AG08395 (cell line): ENCODE results near the gene OMA1.

Experiments
- DNase-seq: peaks from one replicate; pipeline ENCODE4 v3.0.0; 2012; ENCODE audit warnings: mixed read lengths, low spot score

The OMA1 gene

DNA sequence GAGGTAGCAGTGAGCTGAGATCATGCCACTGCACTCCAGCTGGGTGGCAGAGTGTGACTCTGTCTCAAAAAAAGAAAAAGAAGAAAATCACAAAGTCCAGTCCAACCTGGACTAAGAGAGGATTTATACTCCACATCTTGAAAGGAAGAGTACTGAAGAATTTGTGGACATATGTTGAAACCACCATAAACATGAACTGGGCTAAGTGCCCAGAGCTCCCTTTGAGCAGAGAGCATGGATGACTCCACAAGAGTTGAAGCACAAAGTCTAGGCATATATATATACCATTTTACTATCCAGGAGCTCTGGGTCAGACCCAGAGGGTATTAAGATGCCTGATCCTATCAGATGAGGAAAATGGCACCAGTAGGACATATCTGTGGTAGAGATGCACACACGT is 86.6 kb downstream of the OMA1 start:
- DNase-seq = no peak

- no peak for DNase-seq
Measured at GRCh38 chr1:58457023-58457635, 89.4 kb downstream of the OMA1 start.

DNA sequence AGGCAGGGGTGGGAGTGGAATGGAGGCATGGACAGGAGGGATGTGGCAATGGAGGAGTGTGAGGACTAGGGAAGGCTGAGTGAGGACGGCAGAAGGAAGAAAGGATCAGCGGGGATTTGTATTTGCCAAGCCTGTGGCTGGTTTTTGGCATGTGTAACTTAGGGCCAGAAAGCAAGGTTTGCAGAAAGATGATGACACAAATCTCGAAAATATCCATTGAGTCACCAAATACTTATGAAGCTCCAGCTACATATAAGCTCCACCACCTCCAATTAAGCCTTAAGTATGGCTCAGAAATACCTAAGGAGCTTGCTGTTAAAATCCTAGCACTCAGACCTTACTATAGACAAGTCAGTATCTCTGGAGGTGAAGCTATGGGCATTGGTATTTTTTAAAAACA is 90.1 kb downstream of the OMA1 start:
- peak; percentile 79 for DNase-seq

DNA sequence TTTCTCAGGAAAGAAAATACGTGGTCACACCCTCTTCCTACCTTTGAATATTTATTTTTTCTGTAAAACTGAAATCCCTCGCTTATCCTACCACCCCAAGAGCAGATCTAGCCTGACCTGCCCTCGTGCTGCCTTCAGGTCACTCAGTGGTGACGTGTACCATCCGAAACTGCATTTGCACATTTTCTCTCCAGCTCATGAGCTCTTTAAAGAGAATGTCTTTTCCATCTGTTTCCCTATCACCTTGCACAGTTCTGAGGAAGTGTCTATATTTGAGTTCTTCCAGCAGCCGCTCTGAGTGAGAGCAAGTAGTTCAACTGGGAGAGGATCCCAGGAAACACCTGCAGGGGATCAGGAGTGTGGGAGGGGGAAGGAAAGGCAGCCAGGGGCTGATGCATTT is 91.7 kb downstream of the OMA1 start:
- no peak for DNase-seq

DNA sequence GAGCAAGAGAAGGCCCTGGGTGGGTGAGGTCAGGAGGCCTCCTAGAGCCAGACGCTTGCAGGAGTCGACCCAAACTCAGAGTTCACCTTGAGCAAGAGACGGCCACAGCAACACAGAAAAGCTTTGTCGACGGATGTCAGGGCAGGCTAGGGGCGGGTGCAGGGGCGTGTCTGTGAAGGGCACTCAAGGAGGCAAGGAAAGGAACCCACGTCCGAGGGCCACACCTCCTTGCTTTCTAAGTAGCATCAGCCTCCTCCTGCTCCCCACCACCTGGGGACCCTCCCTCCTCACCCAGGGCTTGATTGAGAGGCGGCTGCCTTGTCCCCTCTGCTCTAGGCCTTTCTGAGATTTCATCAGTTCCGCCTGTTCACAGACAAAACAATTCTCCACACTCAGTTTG is 92.1 kb downstream of the OMA1 start:
- DNase-seq = no peak

DNA sequence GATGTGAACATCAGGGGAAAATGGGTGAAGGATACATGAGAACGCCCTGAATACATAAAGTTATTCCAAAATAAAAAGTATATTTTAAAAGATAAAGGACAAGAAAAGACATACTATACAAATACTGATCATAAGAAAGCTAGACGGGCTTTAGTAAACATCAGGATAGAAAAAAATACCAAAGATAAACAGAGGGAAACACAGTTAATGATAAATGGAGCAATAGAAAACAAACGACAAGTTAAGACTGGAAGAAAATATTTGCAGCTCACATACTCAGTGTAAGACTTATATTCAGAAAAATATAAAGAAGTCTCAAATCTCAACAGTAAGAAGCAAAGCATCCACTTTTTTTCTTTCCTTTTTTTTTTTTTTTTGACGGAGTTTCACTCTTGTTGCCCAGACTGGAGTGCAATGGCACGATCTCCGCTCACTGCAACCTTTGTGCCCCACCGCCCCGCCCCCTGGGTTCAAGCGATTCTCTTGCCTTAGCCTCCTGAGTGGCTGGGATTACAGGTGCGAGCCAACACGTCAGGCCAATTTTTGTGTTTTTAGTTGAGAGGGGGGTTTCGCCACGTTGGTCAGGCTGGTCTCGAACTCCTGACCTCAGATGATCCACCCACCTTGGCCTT is 94.8 kb downstream of the OMA1 start:
- no peak for DNase-seq

GRCh38 chr1:58447886-58448285 is 98.6 kb downstream of the OMA1 start:
- no peak for DNase-seq

GRCh38 chr1:58447042-58447441 is 99.5 kb downstream of the OMA1 start:
- DNase-seq = no peak

- no peak for DNase-seq
Measured at GRCh38 chr1:58446368-58446767, 100.2 kb downstream of the OMA1 start.

GRCh38 chr1:58443986-58444868 is 102.3 kb downstream of the OMA1 start:
- peak; percentile 35 for DNase-seq

GRCh38 chr1:58442114-58442513 is 104.4 kb downstream of the OMA1 start:
- DNase-seq = peak; percentile 43

- DNase-seq = peak; percentile 15
Measured at GRCh38 chr1:58441699-58442098, 104.8 kb downstream of the OMA1 start.

DNA sequence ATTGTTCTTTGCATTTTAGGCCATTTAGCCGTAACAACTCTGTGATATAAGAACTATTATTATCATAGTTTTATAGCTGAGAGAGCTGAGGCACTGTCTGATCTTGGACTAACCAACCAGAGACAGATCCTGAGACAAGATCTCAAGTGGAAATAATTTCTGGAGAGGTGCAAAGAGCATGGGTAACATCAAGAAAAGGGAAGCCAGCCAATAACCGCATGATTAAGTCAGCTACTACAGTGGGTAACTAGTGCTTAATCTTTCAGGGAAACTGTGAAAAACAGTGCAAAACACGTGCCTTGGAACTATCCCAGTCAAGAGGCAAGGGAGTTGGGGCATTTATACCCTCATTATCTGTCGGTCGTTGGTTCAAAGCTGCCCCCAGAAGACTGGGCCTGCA is 105.8 kb downstream of the OMA1 start:
- no peak for DNase-seq

GRCh38 chr1:58439946-58440345 is 106.6 kb downstream of the OMA1 start:
- no peak for DNase-seq

DNA sequence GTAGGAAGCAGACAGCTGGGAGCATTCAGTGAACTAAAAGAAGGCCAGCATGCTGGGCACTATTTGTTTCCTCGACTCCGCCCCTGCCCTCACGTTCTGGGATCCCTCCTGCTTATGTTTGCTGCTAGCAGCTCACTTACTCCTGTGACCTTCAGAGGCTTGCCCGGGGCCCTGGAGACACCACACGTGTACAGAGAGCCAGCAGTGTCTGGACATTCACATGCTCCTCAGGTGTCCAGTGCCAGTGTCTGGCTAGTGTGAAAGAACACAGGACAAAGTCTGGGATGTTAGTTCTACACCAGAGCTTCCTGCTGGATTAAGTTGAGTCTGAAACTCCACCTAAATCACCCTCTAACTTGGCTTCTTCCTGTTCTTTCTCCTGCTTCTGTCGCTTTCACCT is 108.1 kb downstream of the OMA1 start:
- no peak for DNase-seq

DNA sequence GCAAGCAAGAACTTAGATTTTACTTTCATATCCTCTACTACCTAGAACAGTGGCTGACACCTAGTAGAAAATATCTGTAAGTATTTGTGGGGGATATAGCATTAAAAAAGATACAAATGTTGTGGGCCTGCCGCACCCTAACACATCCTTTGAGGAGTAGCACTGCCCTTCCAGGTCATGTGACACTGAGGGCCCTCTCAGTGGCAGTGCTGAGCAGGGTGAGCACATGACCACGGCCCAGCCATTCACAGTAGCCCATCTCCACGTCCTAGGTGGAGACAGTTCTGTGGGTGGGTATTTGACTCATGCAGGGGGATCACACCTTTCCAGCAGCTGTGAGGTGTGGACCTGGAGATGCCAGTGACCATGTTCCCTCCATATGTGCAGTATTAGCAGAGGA is 108.9 kb downstream of the OMA1 start:
- DNase-seq = no peak

- no peak for DNase-seq
Measured at GRCh38 chr1:58436615-58437297, 109.8 kb downstream of the OMA1 start.

DNA sequence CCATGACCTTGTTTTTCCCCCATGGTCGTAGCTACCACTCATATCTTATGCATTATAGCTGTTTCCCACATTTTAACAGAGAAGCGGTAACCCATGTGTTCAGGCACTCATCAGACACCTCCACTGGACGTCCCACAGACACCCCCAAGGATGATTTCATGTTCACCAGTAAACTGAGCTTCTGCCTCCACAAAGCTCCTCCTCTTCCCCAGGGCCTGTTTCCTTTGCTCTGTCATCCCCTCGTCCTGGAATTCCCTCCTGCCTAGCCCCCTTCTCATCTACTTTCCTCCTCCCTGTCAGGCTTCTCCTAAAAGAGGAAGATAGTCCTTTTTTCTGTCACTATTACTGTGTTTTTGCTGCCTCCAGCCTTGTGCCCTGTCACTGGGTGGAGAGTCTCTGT is 111.2 kb downstream of the OMA1 start:
- no peak for DNase-seq

GRCh38 chr1:58434607-58435006 is 111.9 kb downstream of the OMA1 start:
- no peak for DNase-seq

DNA sequence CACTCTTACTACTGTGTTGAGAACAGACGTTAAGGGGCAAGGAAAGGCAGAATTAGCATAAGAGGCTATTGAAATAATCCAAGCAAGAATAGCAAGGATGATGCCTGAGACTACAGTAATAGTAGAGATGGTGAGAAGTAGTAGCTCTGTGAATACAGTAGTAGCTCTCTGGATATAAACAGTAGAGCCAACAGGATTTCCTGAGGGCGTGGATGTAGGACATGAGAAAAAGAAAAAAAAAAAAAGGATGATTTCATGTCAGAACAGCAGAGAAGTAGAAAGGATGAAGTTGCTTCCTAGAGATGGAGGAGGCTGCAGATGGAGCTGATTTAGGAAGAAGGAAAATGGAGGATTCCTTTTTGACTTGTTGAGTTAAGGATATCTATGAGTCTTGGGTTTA is 112.3 kb downstream of the OMA1 start:
- no peak for DNase-seq

DNA sequence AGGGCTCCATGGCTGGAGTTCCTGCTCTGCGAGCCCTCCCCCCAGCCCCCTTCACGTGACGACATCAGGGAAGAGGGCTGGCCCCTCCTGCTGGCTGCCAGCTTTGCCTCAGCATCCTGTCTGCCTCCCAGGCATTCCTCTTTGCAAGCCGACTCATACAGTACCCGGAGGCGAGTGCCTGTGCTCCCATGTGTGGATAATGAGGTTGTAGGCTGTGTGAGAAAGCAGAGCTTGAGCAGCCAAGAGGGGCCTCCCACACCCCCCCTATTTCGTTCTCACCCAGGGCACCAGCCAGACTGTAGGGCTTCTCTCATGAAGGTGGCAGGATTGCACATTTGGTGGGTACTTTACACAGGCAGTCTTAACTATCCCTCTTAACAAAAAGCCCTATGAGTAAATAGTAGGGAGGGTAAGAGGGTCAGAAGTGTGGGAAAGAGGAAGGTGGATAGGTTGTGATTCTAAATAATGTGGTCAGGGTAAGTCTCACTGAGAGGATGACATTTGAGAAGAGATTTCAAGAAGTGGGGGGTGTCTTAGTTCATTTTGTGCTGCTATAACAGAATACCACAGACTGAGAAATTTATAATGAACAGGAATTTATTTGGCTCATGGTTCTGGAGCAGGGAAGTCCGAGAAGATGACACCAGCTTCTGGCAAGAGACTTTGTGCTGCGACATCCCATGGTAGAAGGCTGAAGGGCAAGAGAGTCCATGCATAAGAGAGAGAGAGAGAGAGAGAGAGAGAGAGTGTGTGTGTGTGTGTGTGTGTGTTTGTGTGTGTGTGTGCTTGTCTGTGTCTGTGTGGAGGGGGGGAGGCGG is 113.5 kb downstream of the OMA1 start:
- DNase-seq = peak; percentile 92
